GM18508 (cell line): ENCODE results near the gene AKT2.
"Not testable (repeated sequence)": the region's sequence is repeated elsewhere in the genome, so short reads cannot be mapped to it uniquely, and the experiment has no call there.

ENCODE experiments used
- ATAC-seq: cut with Tn5 transposase; IDR thresholded peaks from one replicate; pipeline ENCODE4 v1.9.1; 2021; ENCODE audit warnings: moderate number of reproducible peaks; ENCODE audit not compliant: insufficient read depth, unreplicated experiment

AKT2 gene

DNA sequence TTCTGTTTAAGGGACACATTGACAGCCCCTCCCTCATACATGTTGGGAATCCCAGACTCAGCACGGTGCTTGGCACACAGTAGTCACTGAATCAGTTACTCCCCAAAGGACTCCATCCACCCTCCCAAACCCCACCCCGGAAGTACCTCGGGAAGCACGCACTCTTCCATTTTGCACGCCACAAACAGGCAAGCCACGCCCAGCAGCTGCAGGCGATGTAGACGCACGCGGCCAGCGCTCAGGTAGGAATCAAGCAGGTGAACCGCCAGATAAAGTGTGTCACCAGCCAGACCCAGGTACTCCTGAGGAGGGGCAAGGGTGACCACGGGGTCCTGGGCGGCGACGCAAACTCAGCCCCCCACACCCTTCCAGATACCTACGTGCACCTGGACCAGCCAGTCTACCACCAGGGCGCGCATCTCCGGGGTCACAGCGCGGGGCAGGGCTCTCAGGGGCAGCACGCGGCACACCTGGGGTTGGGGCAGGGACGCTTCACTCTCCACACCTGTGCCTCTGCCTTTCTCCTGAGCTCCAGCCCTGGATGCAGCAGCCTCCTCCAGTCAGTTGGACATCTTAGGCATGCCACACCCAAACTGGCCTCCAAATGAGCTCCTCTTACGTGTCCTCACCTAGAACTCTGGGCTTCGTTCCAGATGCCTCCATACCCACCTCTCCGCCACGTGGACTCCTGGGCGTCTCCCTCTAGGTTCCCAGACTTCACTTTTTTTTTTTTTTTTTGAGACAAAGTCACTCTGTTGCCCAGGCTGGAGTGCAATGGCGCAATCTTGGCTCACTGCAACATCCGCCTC is 60.6 kb downstream of the AKT2 start:
- no peak for ATAC-seq

DNA sequence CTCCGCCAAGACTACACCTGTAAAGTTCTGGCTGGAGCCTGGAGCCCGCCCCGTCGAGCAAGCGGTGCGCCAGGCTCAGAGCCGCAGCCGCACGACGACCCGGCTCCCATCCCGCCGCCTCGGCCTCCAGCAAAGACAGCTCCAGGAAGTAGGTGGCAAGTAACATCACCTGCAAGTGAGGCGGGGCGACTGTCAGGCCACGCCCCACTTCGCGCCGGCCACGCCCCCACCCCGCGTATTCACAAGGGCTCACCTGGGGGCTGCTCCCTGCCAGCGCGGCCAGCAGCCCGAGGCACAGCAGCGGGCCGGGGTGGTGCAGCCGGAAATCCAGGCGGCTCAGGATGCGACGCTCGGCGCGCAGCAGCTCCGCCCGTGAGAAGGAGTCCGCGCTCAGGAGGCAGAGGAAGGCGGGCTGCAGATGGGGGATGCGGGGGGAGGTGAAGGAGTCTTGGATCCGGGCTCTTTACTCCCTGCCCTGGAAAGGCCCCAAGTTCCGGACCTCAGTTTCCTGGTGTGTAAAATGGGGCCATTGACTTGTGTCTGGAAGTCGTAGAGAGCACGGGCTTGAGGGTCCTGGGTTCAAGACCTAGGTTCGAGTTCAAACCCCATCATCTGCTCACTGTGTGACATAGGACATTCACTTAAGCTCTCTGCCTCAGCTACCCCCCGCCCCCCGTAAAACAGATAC is 61.9 kb downstream of the AKT2 start:
- ATAC-seq: no peak

DNA sequence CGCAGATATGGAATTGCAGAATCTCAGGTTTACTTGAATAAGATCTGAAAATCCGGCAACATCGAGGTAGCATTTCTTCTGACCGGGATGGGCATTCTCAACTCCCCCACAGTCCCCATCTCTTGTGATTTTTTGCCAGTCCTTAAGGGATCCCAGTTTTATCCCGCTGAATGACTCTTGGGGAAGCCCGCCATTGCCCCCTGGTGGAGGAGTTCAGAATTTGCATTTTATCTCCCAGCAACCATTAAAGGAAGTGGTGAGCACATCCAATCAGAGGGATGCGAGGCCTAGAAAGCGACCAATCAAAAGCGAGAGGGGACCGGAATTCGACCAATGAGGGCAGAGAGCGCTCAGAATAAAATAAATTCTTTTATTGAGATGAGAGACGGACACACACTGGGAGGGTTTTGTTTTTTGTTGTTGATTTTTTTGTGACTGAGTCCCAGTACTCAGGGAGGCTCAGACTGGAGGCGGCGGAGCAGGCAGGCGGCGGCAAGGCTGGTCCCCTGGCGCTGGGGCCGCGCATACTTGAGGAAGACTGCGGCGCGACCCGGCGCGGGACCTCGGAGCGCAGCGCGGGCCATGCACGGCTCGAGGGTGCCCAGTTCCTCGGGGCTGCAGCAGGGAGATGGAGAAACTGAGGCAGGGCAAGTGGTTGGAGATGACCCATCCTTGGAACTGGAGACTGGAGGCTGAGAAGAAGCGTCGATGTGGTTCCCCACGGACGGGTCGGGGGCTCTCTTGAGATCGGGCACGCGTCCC is 63.1 kb downstream of the AKT2 start:
- ATAC-seq: no peak

DNA sequence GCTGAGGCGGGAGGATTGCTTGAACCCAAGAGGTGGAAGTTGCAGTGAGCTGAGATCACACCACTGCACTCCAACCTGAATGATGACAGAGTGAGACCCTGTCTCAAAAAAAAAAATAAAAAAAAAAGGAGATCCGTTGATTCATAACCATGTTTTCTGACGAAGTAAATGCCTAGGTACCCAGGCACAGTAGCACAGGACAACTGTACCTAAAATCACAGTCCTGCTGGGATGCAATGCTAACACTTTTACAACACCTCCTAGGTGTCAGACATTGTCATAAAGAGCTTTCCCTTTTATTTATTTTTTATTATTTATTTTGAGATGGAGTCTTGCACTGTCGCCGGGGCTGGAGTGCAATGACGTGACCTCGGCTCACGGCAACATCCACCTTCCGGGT is 64.5 kb downstream of the AKT2 start:
- no peak for ATAC-seq

DNA sequence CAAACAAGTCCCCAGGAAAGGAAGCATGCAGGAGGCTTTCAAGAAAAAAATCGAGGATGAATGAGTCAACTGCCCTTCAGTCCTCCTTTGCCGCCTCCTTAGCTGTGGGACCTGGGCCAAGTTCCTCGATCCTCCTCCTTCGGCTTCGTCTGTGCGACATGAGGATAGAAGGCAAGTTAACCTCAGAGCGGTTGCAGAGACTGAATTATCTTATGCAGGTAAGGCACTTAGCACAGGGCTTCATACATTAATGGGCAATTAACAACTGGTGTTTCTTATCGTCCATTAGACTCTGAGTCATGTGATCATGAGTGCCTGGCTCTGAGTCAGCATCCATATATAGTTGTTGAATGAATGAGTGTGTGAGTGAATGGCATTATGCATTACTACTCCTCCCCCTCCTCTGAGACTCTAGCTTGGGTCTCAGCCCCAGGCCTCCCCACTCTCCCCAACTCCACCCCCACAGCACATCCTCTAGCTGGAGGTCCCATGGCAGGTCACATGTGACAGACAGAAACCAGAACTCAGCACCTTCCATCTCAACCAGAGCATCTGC is 65.3 kb downstream of the AKT2 start:
- ATAC-seq: no peak

DNA sequence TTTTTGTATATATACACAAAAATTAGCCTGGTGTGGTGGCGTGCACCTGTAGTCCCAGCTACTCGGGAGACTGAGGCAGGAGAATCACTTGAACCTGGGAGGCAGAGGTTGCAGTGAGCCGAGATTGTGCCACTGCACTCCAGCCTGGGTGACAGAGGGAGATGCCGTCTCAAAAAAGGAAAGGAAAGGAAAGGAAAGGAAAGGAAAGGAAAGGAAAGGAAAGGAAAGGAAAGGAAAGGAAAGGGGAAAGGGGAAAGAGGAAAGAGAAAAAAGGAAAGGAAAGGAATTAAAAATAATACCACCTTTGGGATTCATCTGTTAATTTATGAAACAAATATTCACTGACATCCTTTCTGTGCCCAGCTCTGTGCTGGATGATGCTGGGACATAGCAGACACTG is 66.1 kb downstream of the AKT2 start:
- not testable (repeated sequence) for ATAC-seq

DNA sequence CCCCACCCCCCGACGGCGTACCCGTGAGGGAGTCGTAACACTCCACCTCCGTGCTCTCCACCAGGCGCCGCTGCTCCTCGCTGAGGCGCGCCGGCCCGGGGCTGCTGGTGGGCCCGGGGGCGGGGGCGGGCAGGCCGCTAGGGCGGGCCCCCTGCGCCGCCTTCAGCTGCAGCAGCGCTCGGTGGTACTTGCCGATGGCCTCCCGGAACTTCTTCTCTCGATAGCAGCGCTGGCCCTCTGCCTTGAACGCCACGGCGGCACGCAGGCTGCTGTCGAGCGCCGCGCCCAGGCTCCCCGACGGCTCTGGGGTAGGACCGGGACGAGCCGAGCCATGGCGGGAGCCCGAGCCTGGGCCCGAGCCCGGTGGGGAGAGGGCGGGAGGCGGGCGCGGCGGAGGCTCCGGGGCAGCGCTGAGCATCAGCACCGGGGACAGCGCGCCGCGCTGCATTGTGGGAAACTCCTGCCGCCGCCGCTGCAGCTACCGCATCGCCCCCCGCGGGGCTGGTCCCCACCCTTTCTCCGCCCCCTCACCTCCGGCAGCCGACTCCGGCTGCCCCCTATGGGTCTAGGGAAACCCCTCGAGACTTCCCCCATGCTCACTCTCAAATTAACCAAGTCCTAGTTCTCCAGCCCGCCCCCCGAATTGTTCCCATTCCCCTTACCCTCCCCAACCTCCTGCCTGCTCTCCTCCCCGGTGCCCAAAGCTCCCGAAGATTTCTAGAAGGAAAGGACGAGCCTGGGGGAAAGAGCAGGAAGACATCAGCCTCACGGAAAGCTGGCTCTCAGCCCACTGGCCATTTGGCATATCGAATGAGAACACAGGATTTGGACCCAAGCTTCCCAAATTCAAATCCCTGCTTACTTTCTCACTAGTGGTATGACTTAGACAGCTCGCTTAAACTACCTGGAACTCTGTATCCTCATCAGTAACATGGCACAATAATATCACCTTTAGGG is 66.9 kb downstream of the AKT2 start, which contains the start of gene TTC9B:
TTC9B (minus strand) TSS at position 451 of the 957 bp plus-strand sequence; CDS start at position 448, 3 bp downstream.
- ATAC-seq: no peak

DNA sequence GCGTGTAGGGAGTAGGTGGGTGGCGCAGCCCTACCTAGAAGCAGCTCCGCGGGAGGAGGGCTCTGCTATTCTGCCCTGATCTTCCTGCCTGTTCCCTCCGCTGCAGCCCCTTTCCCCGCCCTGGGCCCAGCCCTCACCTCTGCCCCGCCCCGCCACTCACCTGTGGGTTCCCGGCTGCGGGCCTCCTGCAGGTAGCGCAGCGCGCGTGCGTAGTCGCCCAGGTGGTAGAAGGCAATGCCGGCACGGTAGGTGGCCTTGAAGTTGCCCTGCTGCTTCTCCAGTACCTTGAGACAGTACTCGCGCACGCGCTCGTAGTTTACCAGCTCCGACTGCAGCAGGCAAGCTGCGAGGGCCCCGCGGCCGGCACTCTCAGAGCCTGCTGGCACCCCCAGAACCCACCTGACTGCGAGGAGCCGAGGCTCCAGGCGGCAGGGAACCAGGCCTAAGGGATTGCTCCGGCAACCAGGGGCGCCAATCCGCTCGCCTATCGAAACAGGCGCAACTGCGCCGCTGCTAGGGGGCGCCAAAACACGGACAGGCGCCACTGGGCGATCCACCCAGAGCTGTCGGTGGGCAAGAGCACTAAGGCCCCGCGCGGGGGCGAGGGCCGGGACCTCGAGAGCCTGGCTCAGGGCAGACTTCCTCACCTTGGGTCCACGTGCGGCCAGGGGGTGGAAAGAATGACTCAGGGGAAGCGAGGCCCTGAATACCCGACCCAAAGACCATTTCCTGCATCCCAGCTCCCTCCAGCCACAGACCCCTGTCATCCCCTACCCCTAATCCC is 67.9 kb downstream of the AKT2 start:
- no peak for ATAC-seq

DNA sequence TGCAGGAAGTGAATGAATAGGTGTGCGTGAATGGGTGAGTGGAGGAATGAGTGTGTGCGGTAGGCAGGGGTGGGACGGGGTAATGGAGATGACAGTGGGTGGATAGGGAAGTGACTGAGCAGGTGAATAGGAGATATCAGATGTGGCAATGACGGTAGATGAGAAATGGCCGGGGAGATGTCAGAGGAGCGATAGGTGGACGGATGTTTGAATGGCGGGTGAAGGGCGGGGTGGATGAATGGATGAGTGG is 68.4 kb downstream of the AKT2 start:
- no peak for ATAC-seq

DNA sequence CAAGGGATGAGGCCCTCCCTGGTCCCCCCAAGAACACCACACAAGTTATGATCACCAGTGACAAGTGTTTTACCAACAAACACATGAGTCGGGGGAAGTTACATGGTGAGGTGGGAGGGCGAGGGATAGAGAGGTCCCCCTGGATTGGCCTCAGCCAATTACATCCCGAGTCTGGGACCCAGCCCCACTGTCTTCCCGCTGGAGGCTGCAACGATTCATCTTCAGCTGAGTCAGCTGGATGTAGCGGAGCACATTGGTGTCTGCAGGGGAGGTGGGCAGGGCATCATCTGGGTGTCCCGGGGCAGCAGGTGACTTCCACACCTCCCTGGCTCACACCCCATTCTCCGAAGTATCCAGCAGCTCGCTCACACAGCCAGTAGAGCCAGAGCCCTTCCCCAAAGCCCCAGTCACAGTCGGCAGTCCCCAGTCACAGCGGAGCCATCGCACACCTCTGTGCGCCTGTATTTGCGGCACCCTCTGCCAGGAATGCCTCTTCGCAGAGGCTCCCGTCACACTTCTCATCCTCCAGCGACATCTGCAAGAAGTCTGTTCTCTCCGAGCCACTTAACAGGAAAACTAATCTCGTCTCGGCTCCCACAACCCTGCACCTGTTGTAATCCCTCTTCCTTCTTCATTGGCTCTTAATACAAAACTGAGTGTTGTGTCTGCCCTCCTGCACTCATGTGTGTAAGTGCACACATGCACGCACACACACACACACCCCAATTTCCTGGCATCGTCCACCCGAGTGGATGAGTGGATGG is 69.0 kb downstream of the AKT2 start:
- ATAC-seq: no peak

DNA sequence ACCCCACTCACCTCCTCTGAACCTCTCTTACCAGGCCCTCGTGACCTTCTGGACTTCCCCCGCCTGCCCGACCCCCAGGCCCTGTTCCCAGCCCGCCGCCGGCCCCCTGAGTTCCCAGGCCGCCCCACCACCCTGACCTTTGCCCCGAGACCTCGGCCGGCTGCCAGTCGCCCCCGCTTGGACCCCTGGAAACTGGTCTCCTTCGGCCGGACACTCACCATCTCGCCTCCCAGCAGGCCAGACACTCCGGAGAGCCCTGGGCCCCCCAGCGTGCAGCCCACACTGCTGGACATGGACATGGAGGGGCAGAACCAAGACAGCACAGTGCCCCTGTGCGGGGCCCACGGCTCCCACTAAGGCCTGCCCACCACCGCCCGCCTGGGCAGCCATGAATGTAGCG is 70.2 kb downstream of the AKT2 start:
- no peak for ATAC-seq

DNA sequence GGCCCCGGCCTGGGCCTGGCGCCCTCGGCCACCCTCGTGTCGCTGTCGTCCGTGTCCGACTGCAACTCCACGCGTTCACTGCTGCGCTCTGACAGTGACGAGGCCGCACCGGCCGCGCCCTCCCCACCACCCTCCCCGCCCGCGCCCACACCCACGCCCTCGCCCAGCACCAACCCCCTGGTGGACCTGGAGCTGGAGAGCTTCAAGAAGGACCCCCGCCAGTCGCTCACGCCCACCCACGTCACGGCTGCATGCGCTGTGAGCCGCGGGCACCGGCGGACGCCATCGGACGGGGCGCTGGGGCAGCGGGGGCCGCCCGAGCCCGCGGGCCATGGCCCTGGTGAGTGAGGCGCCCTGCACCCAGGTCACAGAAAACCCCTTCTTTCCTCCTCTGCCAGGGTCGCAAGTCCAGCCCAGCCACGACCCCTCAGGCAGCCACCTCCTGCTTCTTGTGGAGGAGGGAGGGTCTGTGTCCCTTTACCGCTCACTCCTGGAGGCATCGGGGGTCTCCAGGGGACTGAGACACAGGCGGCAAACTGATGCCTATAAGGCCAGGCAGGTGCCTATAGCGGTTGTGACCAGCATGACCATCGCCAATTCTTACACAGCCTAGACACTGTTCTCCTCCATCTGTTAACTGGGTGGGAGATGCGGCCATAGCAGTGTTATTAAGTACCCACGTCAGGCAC is 71.1 kb downstream of the AKT2 start:
- no peak for ATAC-seq

DNA sequence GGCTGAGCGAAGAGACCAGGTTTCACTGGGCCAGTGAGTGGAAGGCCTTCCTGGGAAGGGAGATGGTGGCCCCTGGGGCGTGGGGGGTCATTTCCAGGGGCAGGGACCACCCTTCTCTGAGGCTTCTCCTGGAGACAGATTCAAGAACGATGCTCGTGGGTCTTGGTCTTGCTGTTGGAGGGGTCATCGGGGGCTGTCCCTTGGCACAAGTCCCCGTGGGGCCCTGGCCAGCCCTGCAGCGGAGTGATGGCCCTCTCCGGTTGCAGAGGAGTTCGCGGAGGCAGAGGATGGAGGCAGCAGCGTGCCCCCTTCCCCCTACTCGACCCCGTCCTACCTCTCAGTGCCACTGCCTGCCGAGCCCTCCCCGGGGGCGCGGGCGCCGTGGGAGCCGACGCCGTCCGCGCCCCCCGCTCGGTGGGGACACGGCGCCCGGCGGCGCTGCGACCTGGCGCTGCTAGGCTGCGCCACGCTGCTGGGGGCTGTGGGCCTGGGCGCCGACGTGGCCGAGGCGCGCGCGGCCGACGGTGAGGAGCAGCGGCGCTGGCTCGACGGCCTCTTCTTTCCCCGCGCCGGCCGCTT is 71.8 kb downstream of the AKT2 start:
- ATAC-seq: no peak

DNA sequence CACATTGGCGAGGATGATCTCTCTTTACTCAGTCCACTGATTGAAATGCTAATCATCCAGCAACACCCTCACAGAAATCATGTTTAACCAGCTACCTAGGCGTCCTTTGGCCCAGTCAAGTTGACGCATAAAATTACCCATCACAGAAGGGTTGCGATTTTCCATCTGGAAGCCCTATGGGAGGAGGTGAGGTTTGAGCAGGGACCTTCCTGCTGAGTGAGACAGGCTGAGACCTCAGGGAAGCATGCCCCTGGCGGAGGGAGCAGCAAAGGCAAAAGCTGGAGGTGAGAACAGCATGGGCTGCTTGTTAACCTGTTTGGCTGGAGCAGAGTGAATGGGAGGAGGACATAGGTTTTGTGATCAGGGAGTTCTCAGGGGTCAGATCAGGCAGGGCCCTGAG is 74.3 kb downstream of the AKT2 start:
- no peak for ATAC-seq

DNA sequence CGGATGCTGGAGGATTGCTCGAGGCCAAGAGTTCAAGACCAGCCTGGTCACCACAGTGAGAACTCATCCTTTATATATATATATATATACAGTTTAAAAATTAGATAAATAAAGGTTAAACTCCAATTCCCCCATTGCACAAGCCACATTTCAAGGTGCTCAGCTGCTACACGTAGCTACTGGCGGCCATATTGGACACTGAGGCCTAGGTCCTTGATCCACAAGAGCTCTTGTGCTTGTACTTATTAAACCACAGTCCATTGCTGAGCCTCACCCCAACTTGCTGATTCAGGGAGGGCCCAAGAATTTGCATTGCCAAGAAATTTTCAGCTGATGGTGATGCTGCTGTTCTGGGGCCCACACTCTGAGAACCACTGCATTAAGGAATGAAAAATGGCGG is 76.5 kb downstream of the AKT2 start:
- no peak for ATAC-seq

DNA sequence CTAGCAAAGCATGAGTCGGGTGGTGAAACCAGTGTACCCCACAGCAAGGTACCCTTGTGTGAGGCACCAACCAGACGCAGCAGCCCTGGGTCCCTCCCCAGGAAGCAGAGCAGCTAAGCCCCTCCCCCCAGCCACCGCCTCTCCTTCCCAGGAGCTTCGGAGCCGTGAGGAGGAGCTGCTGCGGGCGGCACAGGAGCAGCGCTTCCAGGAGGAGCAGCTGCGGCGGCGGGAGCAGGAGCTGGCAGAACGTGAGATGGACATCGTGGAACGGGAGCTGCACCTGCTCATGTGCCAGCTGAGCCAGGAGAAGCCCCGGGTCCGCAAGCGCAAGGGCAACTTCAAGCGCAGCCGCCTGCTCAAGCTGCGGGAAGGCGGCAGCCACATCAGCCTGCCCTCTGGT is 79.4 kb downstream of the AKT2 start:
- ATAC-seq: no peak

DNA sequence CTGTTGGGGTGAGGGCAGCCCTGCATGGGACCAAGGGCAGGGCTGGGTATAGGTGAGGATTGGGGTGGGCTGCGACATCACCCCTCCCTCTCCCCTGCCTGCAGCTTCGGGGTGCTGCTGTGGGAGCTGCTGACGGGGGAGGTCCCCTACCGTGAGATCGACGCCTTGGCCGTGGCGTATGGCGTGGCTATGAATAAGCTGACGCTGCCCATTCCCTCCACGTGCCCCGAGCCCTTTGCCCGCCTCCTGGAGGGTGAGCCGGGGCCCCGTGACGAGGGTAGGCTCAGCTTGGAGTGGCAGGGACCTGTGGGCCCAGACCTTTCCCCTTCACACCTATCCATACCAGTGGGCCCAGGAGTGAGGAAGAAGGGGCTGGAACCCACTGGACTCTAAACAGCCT is 80.8 kb downstream of the AKT2 start:
- no peak for ATAC-seq
